SHP77 (cell line): ENCODE measurements around the gene CFDP1.
"Not testable (repeated sequence)": the region's sequence is repeated elsewhere in the genome, so short reads cannot be mapped to it uniquely, and the experiment has no call there.

Experiments
- DNase-seq, 2 experiments: peaks; one replicate each; lab custom pipeline; 2025; lab: John Stamatoyannopoulos, UW

Gene CFDP1

DNA sequence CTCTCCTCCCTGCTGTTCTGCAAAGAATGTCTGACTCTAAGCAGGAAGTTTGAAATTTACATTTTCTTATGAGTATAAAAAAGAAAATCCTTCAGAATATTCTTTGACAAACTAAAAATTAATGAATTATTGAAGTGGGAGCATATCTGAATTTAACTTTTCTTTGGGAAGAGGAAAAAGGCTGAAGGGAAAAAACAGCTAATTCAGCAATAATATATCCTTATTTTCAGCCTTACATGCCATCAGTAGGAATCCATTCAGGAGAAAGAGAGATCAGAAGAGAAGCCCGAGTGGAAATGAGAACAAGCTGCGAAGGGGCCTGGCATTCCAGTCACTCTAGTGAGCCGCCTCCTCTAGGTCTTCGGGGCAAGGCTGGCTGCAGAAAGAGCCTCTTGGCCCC, 140.1 kb downstream of the CFDP1 start:
- no peak for DNase-seq

DNA sequence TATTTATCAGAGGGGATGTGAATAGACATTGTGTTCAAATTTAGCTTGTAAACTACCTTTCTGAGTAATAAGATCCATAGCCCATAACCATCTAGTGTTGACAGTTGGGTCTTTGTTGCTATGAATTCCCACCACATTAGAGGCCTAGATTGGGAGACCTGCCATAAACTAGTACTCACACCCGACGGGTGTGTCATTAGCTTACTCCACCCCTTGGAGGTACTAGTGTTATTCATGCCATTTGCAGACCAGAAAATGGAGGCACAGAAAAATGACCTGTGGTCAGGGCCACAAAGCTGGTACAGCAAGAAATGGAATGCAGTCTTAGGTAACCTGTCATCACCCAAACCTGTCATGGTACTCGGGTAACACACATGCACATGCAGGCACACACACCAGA, 140.6 kb downstream of the CFDP1 start:
- DNase-seq, result no peak

DNA sequence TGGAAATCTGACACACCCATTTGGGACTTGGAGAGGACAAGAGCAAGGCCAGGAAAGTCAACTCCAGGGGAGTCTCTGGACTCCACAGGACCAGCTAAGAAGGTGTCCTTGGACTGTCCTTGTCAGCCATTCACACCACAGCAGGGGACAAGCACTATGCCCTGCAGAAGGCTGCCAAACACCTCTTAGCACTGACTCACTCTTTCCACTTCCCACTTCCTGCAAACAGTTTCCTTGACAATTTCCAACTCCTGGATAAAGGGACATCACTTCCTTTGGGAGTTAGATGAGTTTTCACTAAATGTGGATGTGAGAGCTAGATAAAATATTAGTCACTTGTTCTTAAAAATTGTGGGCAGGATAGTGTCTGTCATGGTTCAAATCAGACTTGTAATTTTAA, 144.1 kb downstream of the CFDP1 start:
- DNase-seq, result no peak

GRCh38 chr16:75288596-75289120, 144.6 kb downstream of the CFDP1 start:
- DNase-seq, result no peak

DNA sequence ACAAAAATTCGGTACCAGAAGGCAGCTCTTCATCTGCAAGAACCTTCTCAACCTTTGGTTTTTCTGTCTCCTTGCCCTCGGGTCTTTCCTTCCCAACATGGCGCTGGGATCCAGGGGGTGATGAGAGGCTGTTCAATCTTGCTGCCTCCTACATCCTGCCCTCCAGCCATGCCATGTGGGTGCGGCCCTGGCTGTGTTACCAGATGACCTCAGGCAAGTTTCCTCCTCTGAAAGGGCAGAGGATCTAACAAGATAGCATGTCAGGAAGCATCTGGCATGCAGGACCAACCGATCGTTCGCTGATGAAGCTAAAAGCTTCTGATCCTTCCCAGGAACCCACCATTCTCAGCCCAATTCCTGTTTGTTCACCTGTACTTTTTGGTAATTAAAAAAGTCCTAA, 145.1 kb downstream of the CFDP1 start:
- no peak for DNase-seq

DNA sequence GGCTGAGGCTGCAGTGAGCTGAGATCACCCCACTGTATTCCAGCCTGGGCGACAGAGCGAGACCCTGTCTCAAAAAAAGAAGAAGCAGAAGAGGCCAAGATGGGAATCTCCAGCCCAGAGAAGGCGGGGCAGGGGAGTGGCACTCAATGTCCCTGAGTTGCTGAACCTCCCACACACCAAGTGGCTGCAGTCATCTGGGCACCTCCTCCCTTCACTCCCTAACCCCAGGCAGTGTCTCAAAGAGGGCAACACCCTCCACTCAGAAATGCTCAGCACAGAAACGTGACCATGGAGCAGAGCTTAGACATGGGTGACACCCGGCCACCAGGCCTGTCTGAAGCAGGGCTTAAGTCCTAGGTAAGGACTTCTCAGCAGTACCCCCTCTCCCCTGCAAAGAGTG, 145.6 kb downstream of the CFDP1 start:
- no peak for DNase-seq

- DNase-seq, result no peak
Measured at GRCh38 chr16:75286389-75286788, 146.9 kb downstream of the CFDP1 start.

GRCh38 chr16:75282466-75283281, 150.6 kb downstream of the CFDP1 start:
- DNase-seq, result no peak

GRCh38 chr16:75281826-75282225, 151.5 kb downstream of the CFDP1 start:
- no peak for DNase-seq

DNA sequence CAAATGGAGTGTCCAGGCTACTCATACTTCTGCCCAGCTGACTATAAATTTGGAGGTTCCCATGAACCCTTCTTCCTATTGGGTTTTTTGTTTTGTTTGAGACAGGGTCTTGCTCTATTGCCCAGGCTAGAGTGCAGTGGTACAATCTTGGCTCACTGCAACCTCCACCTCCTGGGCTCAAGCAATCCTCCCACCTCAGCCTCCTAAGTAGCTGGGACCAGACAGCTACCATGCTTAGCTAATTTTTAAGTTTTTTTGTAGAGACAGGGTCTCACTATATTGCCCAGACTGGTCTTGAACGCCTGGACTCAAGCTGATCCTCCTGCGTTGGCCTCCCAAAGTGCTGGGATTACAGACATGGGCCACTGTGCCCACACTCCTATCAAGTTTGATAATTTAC, 152.3 kb downstream of the CFDP1 start:
- not testable (repeated sequence) for DNase-seq

DNA sequence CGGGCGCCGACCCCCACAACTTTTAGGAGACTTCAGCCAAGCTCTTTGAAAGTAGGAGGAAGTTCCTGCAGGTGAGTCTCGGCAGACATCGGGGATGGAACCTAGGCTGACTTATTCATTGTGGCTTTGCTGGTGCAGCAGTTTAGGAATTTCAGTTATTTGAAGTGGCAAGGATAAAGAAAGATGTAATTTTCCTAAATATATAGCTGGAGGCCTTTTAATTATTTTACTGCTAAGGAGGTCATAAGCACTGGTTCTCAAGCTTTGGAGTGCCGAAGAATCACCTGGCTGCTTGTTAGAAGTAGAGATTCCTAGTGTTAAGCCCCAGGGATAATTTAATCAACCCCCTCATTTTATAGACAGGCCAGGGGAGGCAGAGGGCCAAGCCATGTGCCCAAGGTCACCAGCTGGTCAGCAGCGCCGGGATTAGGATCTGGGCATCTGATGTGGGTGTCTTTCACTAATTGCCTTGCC, 152.9 kb downstream of the CFDP1 start:
- DNase-seq, result no peak

- DNase-seq, result peak; percentile 54 to 73
Measured at GRCh38 chr16:75279305-75279704, 154.0 kb downstream of the CFDP1 start.

DNA sequence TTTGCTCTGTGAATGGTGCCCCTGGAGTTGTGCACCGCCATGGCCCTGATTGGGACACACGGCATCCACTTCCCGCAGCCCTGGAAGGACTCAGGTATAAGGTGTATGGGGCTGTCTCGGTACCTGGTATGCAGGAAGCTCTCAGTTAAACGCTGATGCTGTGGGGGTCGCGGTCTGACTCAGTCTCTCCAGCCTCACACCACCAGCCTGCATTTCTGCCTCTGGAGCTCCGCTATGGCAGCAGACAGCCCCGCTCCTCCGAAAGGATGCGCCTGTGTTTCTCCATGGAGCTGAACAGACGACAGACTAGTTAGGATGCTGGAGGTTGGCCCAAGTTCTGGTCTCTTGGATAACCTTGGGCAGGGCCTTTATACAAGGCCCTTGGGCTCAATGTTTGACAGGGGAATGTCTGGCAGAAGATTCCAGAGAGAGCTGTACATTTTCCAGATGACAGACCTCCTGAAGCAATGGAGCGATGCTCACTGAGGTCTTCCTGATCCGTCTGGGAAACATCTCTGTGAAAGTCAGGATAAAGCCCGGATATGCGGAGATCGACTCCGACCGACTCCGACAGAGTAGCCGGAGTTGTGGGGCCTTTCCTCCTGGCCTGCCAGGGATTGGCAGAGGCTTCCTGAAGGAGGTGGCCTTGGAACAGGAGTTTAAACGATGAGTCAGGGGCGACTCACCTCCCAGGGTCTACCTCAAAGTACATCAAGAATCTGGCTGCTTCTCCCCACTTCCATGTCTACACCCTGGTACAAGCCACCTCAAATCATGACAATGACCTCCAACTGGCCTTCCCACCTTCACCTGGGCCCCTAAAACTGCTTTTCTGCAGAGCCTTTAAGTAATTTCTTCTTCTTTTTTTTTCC, 160.0 kb downstream of the CFDP1 start:
- no peak for DNase-seq

DNA sequence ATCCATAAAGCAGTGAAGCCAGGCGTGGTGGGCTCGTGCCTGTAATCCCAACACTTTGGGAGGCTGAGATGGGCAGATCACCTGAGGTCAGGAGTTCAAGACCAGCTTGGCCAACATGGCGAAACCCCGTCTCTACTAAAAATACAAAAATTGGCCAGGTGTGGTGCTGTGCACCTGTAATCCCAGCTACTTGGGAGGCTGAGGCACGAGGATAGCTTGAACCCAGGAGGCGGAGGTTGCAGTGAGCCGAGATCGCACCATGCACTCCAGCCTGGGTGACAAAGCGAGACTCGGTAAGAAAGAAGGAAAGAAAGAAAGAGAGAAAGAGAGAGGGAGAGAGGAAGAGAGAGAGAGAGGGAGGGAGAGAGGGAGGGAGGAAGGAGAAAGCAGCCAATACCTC, 160.7 kb downstream of the CFDP1 start:
- not testable (repeated sequence) for DNase-seq

DNA sequence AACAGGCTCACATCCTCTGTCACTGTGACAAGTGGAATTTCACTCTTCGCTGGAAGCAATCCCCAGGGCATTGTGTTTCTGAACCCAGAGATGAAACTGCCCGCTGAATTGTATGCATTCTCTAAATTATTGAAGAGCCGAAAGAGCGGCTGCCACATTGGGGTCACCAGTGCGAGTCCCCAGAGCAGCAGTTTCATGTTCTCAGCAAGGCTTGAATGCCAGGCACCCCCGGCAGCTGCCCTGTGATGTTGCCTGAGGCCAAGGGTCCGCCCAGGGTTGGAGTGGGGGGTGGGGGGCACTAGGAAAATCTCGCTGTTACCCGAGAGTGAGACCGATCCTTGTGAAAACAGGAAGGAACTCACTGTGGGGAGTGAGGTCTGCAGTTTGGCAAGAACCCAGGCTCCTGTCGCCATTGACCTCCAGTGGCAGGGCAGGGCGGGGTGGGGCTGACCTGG, 161.2 kb downstream of the CFDP1 start:
- no peak for DNase-seq

- DNase-seq, result no peak
Measured at GRCh38 chr16:75271441-75272096, 161.7 kb downstream of the CFDP1 start.

DNA sequence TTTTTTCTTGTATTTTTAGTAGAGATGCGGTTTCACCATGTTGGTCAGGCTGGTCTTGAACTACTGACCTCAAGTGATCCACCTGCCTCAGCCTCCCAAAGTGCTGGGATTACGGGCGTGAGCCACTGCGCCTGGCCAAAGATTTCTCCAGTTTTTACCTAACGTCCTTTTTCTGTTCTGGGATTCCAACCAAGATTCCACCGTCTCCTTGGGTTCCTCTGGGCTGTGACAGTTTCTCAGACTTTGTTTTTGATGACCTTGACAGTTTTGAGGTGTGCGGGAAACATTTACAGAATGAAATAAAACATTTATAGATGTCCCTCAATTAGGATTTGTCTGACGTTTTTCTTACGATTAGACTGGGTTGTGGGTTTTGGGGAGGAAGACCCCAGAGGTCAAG, 163.9 kb downstream of the CFDP1 start:
- DNase-seq, result not testable (repeated sequence)

GRCh38 chr16:75267631-75268264, 165.6 kb downstream of the CFDP1 start:
- DNase-seq, result peak; percentile 96

- DNase-seq, result no peak
Measured at GRCh38 chr16:75266738-75267630, 166.3 kb downstream of the CFDP1 start.

GRCh38 chr16:75265911-75266701, 167.2 kb downstream of the CFDP1 start:
- DNase-seq, result peak; percentile 81 to 82
